Endothelial cell (in vitro differentiated cells): ENCODE results near the gene MAML3. TPM values are rescaled to one million over a fixed set of nuclear protein-coding genes. Genes with fewer than 3 reads are reported as not detected.
A peak's percentile ranks its signal among the peaks of the same experiment; 100 is the strongest.

Source experiments
- DNase-seq: peaks from one replicate; pipeline ENCODE4 v3.0.0; 2021; ENCODE audit warnings: low spot score
- H3K27ac Mint-ChIP-seq: one replicate; pipeline ENCODE4 v1.8.0; 2021; ENCODE audit warnings: mixed read lengths, inconsistent platforms; ENCODE audit not compliant: unreplicated experiment
- H3K27me3 Mint-ChIP-seq: one replicate; pipeline ENCODE4 v1.8.0; 2021; ENCODE audit warnings: mild to moderate bottlenecking, moderate library complexity, mixed read lengths, inconsistent platforms; ENCODE audit not compliant: unreplicated experiment
- H3K36me3 Mint-ChIP-seq: one replicate; pipeline ENCODE4 v1.8.0; 2021; ENCODE audit warnings: mild to moderate bottlenecking, low read depth, mixed read lengths, inconsistent platforms; ENCODE audit not compliant: unreplicated experiment
- H3K4me1 Mint-ChIP-seq: one replicate; pipeline ENCODE4 v1.8.0; 2021; ENCODE audit warnings: mild to moderate bottlenecking, mixed read lengths, inconsistent platforms; ENCODE audit not compliant: unreplicated experiment
- H3K4me3 Mint-ChIP-seq: one replicate; pipeline ENCODE4 v1.8.0; 2021; ENCODE audit warnings: mild to moderate bottlenecking, mixed read lengths, inconsistent platforms; ENCODE audit not compliant: unreplicated experiment
- H3K9me3 Mint-ChIP-seq: one replicate; pipeline ENCODE4 v1.8.0; 2021; ENCODE audit warnings: mixed read lengths, inconsistent platforms; ENCODE audit not compliant: unreplicated experiment
- CTCF ChIP-seq: fragments of 200-600 bp; sonication (generic); IDR thresholded peaks from one replicate; pipeline ENCODE4 v1.5.0; 2021; ENCODE audit warnings: antibody characterized with exemption; ENCODE audit not compliant: unreplicated experiment
- total RNA-seq: library from RNA; stranded (reverse); fragmentation: NEBNext Ultra II Directional; extraction: Animal tissue kit (Norgen Biotek cat#: 25700); gene quantifications from one replicate; pipeline ENCODE4 v1.2.1, GENCODE V29; 2021; ENCODE audit not compliant: unreplicated experiment

Gene MAML3
- total RNA-seq, 1 donor from 2014 or later, result 31.0 TPM

DNA sequence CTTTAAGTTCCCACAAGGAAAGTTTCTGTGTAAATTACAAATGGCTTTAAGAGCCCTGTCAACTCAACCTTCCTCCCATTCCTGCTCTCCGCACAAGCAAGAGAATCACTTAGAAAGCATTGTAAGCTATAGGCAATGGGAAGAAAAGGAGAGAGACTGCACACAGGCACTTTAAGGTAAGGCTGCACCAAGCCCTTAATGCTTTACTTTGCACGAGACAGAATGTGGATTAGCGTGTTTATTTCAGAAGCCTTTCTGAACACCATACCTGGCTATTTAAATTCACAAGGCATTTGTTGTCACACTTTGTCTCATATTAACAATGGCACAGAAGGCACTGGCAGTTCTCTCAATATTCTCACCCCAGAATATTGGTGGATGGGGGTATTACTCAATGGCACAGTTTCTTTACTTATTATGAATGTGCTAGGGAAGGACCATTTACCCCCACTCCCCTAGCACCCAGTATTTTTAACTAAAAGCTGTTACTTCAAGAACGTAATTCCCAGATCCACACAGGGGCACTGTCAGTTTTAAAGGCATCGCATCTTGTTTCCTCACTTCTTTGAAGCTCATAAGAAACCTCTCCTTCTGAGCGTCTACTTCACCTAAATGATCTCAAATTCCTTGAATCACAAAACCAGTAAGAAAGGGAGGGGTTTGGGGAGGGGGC lies 150.0 kb downstream of the MAML3 start:
- peaks cover 2% of the 10 kb centered on the region for H3K27me3 Mint-ChIP-seq
- no peak for DNase-seq
- no peak for TF ChIP-seq CTCF
- peaks cover 29% of the 10 kb centered on the region for H3K4me1 Mint-ChIP-seq
- peak overlapping the region; percentile 85 for H3K27ac Mint-ChIP-seq
- H3K4me3 Mint-ChIP-seq, result peak overlapping the region; percentile 54
- no peaks in the 10 kb centered on the region for H3K36me3 Mint-ChIP-seq
- H3K9me3 Mint-ChIP-seq, result no peaks in the 10 kb centered on the region

DNA sequence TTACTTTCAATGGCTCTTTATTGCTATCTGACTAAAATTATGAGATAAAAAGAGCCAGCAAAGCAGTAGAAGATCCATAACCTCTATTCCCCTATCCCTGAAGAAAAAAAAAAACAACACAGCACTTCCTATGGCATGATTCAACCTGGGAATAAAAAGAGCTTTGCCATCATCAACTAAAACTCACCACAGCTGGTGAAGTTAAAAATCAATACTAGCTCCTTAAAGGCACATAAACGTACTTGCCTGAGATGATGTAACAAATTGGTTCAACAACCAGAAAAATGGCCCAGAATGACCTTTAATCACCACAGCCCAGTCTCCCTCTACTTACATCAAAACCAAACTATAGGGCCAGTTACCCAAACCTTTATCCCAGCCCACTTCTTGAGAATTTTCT lies 153.8 kb downstream of the MAML3 start:
- no peak for TF ChIP-seq CTCF
- no peak for DNase-seq
- Mint-ChIP-seq H3K27ac (no peak overlapping the region), H3K4me3 (no peak overlapping the region), H3K27me3 (peaks cover 4% of the 10 kb centered on the region), H3K36me3 (no peaks in the 10 kb centered on the region), H3K9me3 (no peaks in the 10 kb centered on the region), H3K4me1 (peaks cover 22% of the 10 kb centered on the region)

GRCh38 chr4:139988863-139989765 lies 164.9 kb downstream of the MAML3 start:
- peaks cover 2% of the 10 kb centered on the region for H3K27me3 Mint-ChIP-seq
- no peak for TF ChIP-seq CTCF
- H3K27ac Mint-ChIP-seq, result no peak overlapping the region
- H3K4me3 Mint-ChIP-seq, result no peak overlapping the region
- DNase-seq, result no peak
- no peaks in the 10 kb centered on the region for H3K9me3 Mint-ChIP-seq
- peaks cover 4% of the 10 kb centered on the region for H3K36me3 Mint-ChIP-seq
- H3K4me1 Mint-ChIP-seq, result peaks cover 5% of the 10 kb centered on the region

DNA sequence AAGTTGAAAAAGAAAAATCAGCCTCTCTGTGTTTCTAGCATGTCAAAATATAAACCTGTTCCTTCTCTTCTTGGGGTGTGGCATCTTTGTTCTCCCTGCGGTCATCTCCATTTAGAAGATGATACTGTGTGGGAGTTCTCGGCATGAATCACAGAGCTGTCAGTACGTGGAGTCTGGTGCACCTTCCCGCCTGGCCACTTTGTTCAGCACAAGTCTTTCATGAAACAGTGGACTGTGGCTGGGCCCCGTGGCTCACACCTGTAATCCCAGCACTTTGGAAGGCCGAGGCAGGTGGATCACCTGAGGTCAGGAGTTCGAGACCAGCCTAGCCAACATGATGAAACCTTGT lies 166.5 kb downstream of the MAML3 start:
- no peak for TF ChIP-seq CTCF
- H3K27ac Mint-ChIP-seq, result no peak overlapping the region
- H3K27me3 Mint-ChIP-seq, result peaks cover 4% of the 10 kb centered on the region

More for the DNA sequence above, 166.5 kb downstream of the MAML3 start:
- no peak for DNase-seq
- Mint-ChIP-seq H3K36me3 (peaks cover 4% of the 10 kb centered on the region), H3K9me3 (no peaks in the 10 kb centered on the region), H3K4me1 (peaks cover 5% of the 10 kb centered on the region), H3K4me3 (no peak overlapping the region)
